Measurements from ENCODE around the gene PTPRM.

DNA sequence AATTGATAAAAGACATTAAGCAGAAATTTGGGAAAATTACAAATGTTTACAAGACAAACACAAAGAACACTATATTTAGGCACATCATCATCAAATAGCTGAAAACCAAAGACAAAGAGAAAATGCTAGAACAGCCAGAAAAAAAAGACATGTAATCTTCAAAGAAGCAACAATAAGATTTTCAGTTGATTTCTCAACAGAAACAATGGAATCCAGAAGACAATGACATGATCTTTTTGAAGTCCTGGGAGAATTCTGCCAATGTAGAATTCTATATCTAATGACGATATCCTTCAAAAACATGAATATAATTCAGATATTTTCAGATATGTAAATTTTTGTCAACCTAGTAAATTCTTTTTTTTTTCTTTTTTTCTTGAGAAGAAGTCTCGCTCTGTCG, 179.0 kb downstream of the PTPRM start:
- no peak for TF ChIP-seq POLR2A (IDR thresholded peaks at IDR 0.05)
- TF ChIP-seq, protein P1, sequence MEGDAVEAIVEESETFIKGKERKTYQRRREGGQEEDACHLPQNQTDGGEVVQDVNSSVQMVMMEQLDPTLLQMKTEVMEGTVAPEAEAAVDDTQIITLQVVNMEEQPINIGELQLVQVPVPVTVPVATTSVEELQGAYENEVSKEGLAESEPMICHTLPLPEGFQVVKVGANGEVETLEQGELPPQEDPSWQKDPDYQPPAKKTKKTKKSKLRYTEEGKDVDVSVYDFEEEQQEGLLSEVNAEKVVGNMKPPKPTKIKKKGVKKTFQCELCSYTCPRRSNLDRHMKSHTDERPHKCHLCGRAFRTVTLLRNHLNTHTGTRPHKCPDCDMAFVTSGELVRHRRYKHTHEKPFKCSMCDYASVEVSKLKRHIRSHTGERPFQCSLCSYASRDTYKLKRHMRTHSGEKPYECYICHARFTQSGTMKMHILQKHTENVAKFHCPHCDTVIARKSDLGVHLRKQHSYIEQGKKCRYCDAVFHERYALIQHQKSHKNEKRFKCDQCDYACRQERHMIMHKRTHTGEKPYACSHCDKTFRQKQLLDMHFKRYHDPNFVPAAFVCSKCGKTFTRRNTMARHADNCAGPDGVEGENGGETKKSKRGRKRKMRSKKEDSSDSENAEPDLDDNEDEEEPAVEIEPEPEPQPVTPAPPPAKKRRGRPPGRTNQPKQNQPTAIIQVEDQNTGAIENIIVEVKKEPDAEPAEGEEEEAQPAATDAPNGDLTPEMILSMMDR (IDR thresholded peaks at IDR 0.05): no peak
